Neural cell (in vitro differentiated cells): ENCODE measurements around the gene LSM8. TPM values are rescaled to one million over a fixed set of nuclear protein-coding genes. Genes with fewer than 3 reads are reported as not detected.

Source experiments
- H2AFZ ChIP-seq: fragments of 200-600, 300-800 bp; sonication (generic), shearing (Covaris generic); 2 replicates; pipeline ENCODE4 v1.6.0; 2014; ENCODE audit warnings: low read depth, mild to moderate bottlenecking, antibody characterized with exemption, low read length, moderate library complexity
- H3F3A ChIP-seq: fragments of 200-600 bp; shearing (Covaris generic); 2 replicates; pipeline ENCODE4 v1.6.1; 2016; ENCODE audit warnings: mild to moderate bottlenecking, moderate library complexity, mixed read lengths, antibody characterized with exemption, low read length; ENCODE audit not compliant: insufficient read depth, poor library complexity, severe bottlenecking
- H3K27ac ChIP-seq: fragments of 200-600, 300-800 bp; sonication (generic), shearing (Covaris generic); 2 replicates; pipeline ENCODE4 v1.5.1; 2014; ENCODE audit warnings: mild to moderate bottlenecking, low read length, moderate library complexity
- H3K27me3 ChIP-seq: fragments of 300-800, 200-600 bp; sonication (generic), shearing (Covaris generic); 2 replicates; pipeline ENCODE4 v1.6.0; 2014; ENCODE audit warnings: mild to moderate bottlenecking, low read depth, low read length, moderate library complexity; ENCODE audit not compliant: insufficient read depth
- H3K36me3 ChIP-seq: fragments of 300-800, 200-600 bp; sonication (generic), shearing (Covaris generic); 2 replicates; pipeline ENCODE4 v1.5.1; 2014; ENCODE audit warnings: mild to moderate bottlenecking, antibody characterized with exemption, low read length, moderate library complexity; ENCODE audit not compliant: insufficient read depth
- H3K4me2 ChIP-seq: fragments of 300-800, 200-600 bp; sonication (generic), shearing (Covaris generic); 2 replicates; pipeline ENCODE4 v1.6.0; 2014; ENCODE audit warnings: mild to moderate bottlenecking, low read length
- H3K4me3 ChIP-seq: fragments of 300-800, 200-600 bp; sonication (generic), shearing (Covaris generic); 2 replicates; pipeline ENCODE4 v1.5.1; 2014; ENCODE audit warnings: mild to moderate bottlenecking, low read length, moderate library complexity
- H3K79me2 ChIP-seq: fragments of 200-600 bp; shearing (Covaris generic); replicated peaks from 2 replicates; pipeline ENCODE4 v1.6.0; 2014; ENCODE audit warnings: mild to moderate bottlenecking, low read length, moderate library complexity; ENCODE audit not compliant: insufficient read depth
- H3K9ac ChIP-seq: fragments of 300-800, 200-600 bp; sonication (generic), shearing (Covaris generic); 2 replicates; pipeline ENCODE4 v1.6.1; 2016; ENCODE audit warnings: mild to moderate bottlenecking, low read length, mixed read lengths
- H3K9me2 ChIP-seq: fragments of 200-600 bp; shearing (Covaris generic); 2 replicates; pipeline ENCODE4 v1.6.1; 2016; ENCODE audit warnings: mild to moderate bottlenecking, low read length, mixed read lengths; ENCODE audit not compliant: insufficient read depth
- H3K9me3 ChIP-seq: fragments of 200-600, 300-800 bp; sonication (generic), shearing (Covaris generic); 2 replicates; pipeline ENCODE4 v1.6.1; 2016; ENCODE audit warnings: mild to moderate bottlenecking, mixed run types, low read length, moderate library complexity, mixed read lengths
- H4K20me1 ChIP-seq: fragments of 200-600 bp; shearing (Covaris generic); 2 replicates; pipeline ENCODE4 v1.6.1; 2016; ENCODE audit warnings: mild to moderate bottlenecking, mixed run types; ENCODE audit not compliant: insufficient read depth
- EP300 ChIP-seq: fragments of 450-650 bp; conservative IDR thresholded peaks from 2 replicates; pipeline ENCODE4 v1.6.1; 2014; ENCODE audit warnings: antibody characterized with exemption, mild to moderate bottlenecking, moderate library complexity; ENCODE audit not compliant: poor library complexity, severe bottlenecking
- EZH2 ChIP-seq: fragments of 200-600, 300-800 bp; shearing (Covaris generic), sonication (generic); IDR thresholded peaks from 2 replicates; pipeline ENCODE4 v1.6.1; 2014; ENCODE audit warnings: antibody characterized with exemption, low read length, borderline replicate concordance, mild to moderate bottlenecking; ENCODE audit not compliant: insufficient read depth, poor library complexity, severe bottlenecking
- MXI1 ChIP-seq: fragments of 450-650 bp; conservative IDR thresholded peaks from 2 replicates; pipeline ENCODE4 v1.6.1; 2014; ENCODE audit warnings: antibody characterized with exemption, mild to moderate bottlenecking; ENCODE audit not compliant: poor library complexity, severe bottlenecking
- POLR2AphosphoS5 ChIP-seq: IDR thresholded peaks from 2 replicates; pipeline ENCODE4 v1.6.1; 2012
- RAD21 ChIP-seq: fragments of 450-650 bp; conservative IDR thresholded peaks from 2 replicates; pipeline ENCODE4 v1.6.1; 2014; ENCODE audit warnings: antibody characterized with exemption, mild to moderate bottlenecking, moderate library complexity
- REST ChIP-seq: IDR thresholded peaks from 2 replicates; pipeline ENCODE4 v1.6.1; 2012; ENCODE audit warnings: borderline replicate concordance
- SMC3 ChIP-seq: fragments of 450-650 bp; conservative IDR thresholded peaks from 2 replicates; pipeline ENCODE4 v1.6.1; 2014; ENCODE audit warnings: antibody characterized with exemption, mild to moderate bottlenecking, moderate library complexity; ENCODE audit not compliant: poor library complexity
- TAF1 ChIP-seq: IDR thresholded peaks from 2 replicates; pipeline ENCODE4 v1.6.1; 2012; ENCODE audit warnings: low read depth
- polyA plus RNA-seq: library from polyadenylated mRNA; depleted of rRNA; stranded (reverse); fragments of >200 nt; gene quantifications from 2 replicates; pipeline ENCODE4 v1.2.3, GENCODE V29; 2014
- TF ChIP-seq, protein P1 (sequence below): fragments of 450-650 bp; IDR thresholded peaks from 2 replicates; pipeline ENCODE4 v1.5.1; 2014; ENCODE audit warnings: antibody characterized with exemption, mild to moderate bottlenecking, moderate library complexity; ENCODE audit not compliant: poor library complexity, severe bottlenecking

LSM8 gene
- polyA plus RNA-seq, 1 donor from 2014 or later = 157 TPM

DNA sequence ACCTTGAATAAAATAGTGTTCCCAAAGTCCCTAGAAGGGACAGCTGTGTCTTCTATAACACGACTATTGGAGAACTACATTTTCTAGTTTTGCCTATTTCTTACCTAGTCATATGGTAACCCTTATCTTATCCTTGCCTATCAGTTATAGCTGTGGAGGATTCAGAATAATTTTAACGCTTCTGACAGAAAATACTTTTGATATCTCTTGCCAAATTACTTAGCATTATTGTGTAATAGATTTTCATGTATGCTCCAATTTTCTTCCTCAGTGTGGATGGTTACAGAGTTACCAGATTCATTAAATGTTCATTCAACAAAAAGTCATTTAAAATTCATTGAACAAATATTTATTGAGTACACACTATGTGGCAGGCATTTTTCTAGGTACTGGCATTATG lies 34.6 kb upstream of the LSM8 start:
- Histone ChIP-seq H3K27ac (no peak overlapping the region), H3K36me3 (no peaks in the 10 kb centered on the region), H3K27me3 (no peaks in the 10 kb centered on the region), H3F3A (no peaks in the 10 kb centered on the region), H3K9me2 (no peaks in the 10 kb centered on the region), H4K20me1 (no peaks in the 10 kb centered on the region), H3K9me3 (no peaks in the 10 kb centered on the region), H3K9ac (no peak overlapping the region), H3K79me2 (no peaks in the 10 kb centered on the region), H3K4me3 (no peak overlapping the region), H3K4me2 (no peak overlapping the region), H2AFZ (no peak overlapping the region)
- TF ChIP-seq, protein P1, sequence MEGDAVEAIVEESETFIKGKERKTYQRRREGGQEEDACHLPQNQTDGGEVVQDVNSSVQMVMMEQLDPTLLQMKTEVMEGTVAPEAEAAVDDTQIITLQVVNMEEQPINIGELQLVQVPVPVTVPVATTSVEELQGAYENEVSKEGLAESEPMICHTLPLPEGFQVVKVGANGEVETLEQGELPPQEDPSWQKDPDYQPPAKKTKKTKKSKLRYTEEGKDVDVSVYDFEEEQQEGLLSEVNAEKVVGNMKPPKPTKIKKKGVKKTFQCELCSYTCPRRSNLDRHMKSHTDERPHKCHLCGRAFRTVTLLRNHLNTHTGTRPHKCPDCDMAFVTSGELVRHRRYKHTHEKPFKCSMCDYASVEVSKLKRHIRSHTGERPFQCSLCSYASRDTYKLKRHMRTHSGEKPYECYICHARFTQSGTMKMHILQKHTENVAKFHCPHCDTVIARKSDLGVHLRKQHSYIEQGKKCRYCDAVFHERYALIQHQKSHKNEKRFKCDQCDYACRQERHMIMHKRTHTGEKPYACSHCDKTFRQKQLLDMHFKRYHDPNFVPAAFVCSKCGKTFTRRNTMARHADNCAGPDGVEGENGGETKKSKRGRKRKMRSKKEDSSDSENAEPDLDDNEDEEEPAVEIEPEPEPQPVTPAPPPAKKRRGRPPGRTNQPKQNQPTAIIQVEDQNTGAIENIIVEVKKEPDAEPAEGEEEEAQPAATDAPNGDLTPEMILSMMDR = no peak
- TF ChIP-seq POLR2AphosphoS5 = no peak
- no peak for TF ChIP-seq EP300
- TF ChIP-seq TAF1 = no peak
- TF ChIP-seq MXI1 = no peak
- no peak for TF ChIP-seq RAD21
- no peak for TF ChIP-seq REST
- TF ChIP-seq SMC3 = no peak
- TF ChIP-seq EZH2 = no peak

- Histone ChIP-seq H4K20me1 (no peaks in the 10 kb centered on the region), H3K27me3 (no peaks in the 10 kb centered on the region), H3F3A (no peaks in the 10 kb centered on the region), H3K9ac (no peak overlapping the region), H3K36me3 (no peaks in the 10 kb centered on the region), H3K4me3 (no peak overlapping the region), H3K4me2 (no peak overlapping the region), H3K79me2 (no peaks in the 10 kb centered on the region), H2AFZ (no peak overlapping the region), H3K9me3 (no peaks in the 10 kb centered on the region), H3K9me2 (no peaks in the 10 kb centered on the region), H3K27ac (no peak overlapping the region)
- TF ChIP-seq, protein P1 = no peak
- TF ChIP-seq TAF1 = no peak
- TF ChIP-seq MXI1 = no peak
- TF ChIP-seq SMC3 = no peak
- TF ChIP-seq RAD21 = no peak
- TF ChIP-seq REST = no peak
- TF ChIP-seq EZH2 = no peak
- TF ChIP-seq EP300 = no peak
- TF ChIP-seq POLR2AphosphoS5 = no peak
These were observed 32.3 kb upstream of the LSM8 start for GRCh38 chr7:118151671-118152070.
